Measurements from ENCODE around the gene CCDC27. TPM values are rescaled to one million over a fixed set of nuclear protein-coding genes. Genes with fewer than 3 reads are reported as not detected.
A peak's percentile ranks its signal among the peaks of the same experiment; 100 is the strongest.

CCDC27 gene
- total RNA-seq: not detected
- not detected for polyA plus RNA-seq

DNA sequence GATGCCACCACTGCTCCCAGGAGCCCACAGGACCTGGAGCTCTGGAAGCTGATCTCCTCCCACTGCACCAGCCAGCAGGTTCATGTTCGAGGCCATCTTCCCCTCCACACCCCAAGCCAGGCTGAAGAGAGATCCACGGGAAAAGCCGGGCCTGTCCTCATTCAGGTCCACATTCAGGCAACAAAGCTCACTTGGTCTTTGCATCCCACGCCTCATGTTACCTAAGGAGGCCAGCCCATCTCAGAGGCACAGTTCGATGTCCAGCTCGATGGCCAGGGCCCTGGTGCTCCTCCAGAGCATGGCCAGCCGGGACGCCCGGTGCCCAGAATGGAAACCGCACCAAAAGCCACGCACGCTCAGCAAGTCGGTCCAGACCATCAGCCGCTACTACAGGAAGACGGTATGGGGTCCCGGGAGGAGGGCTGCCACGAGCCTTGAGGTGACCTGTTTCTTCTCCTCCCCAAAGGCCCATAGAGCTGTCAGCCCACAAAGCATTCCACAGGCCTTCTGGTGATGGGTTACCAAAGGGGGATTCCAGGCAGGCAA is at the start of gene CCDC27:
CCDC27 (plus strand) TSS at position 51 of the 546 bp plus-strand sequence; CDS start at position 83, 32 bp downstream.
- H3K4me3 Mint-ChIP-seq: no peak within 1 kb of the TSS
- intact Hi-C loops (cut with micrococcal nuclease): no loop called here
- H3K9me3 ChIP-seq (ENCODE audit: control insufficient read depth in 1 of 2, low read length in 2 of 2): no peaks in the 10 kb centered on the region
- ChIA-PET POLR2A (ENCODE audit: partially characterized antibody) (interaction anchor here (0.8 kb wide), 1 partner anchor 13 kb away, joined by 3 read pairs; no protein-coding TSS in a partner anchor), CTCF (ENCODE audit: partially characterized antibody) (no interaction called here)
- peaks cover 6 to 16% (median 10%) of the 10 kb centered on the region in 4 donors for H3K4me1 Mint-ChIP-seq
- H3K36me3 Mint-ChIP-seq: no peaks in the 10 kb centered on the region
- no peak within 1 kb of the TSS for H3K27ac ChIP-seq (ENCODE audit: low read depth, low read length)
- no peaks in the 10 kb centered on the region for H3K27me3 ChIP-seq (ENCODE audit: insufficient read depth, low read length)
- no peaks in the 10 kb centered on the region for H3K9me3 Mint-ChIP-seq
- H3K27ac Mint-ChIP-seq: no peak within 1 kb of the TSS
- peaks cover 9% of the 10 kb centered on the region for H3K4me1 ChIP-seq (ENCODE audit: insufficient read depth, low read length)
- DNase-seq: no peak
- H3K4me3 ChIP-seq (ENCODE audit: low read length in 2 of 2): no peak within 1 kb of the TSS
- no peaks in the 10 kb centered on the region for H3K36me3 ChIP-seq (ENCODE audit: insufficient read depth, low read length)
- peaks cover 0 to 1% of the 10 kb centered on the region in 2 donors for H3K27me3 Mint-ChIP-seq

DNA sequence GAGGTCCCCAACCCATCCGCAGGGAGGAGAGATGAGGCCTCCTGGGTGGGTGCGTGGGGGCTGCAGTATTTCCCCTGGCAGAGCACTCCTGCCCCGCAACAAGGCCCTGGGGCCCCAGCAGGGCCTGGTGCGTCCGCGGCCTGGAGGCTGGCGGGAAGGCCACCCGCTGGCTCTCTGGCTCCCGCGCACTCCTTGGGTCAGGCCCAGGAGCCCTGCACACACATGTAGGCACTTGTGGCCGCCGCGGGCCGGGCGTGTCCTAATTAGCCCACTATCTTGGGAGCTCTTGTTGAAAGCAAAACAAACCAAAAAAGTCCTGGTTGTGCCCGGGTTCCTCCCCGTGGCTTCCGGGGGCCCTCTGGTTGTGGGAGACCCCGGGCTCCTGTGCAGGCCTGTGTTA is 49.7 kb upstream of the CCDC27 start:
- Mint-ChIP-seq H3K4me3 (no peak overlapping the region), H3K4me1 (peaks cover 3 to 6% (median 5%) of the 10 kb centered on the region in 4 donors), H3K27ac (no peak overlapping the region), H3K27me3 (peaks cover 8 to 11% of the 10 kb centered on the region in 2 donors), H3K36me3 (no peaks in the 10 kb centered on the region), H3K9me3 (no peaks in the 10 kb centered on the region)
- H3K27ac ChIP-seq (ENCODE audit: low read depth, low read length): no peak overlapping the region
- H3K9me3 ChIP-seq (ENCODE audit: control insufficient read depth in 1 of 2, low read length in 2 of 2): no peaks in the 10 kb centered on the region
- H3K4me1 ChIP-seq (ENCODE audit: insufficient read depth, low read length): no peaks in the 10 kb centered on the region
- ChIA-PET CTCF (ENCODE audit: partially characterized antibody) (interaction anchor here (1.2 kb wide), 1 partner anchor 22 kb away, joined by 3 read pairs; no protein-coding TSS in a partner anchor), POLR2A (ENCODE audit: partially characterized antibody) (no interaction called here)
- no peak overlapping the region for H3K4me3 ChIP-seq (ENCODE audit: low read length in 2 of 2)
- no peaks in the 10 kb centered on the region for H3K27me3 ChIP-seq (ENCODE audit: insufficient read depth, low read length)
- intact Hi-C loops (cut with micrococcal nuclease): no loop called here
- H3K36me3 ChIP-seq (ENCODE audit: insufficient read depth, low read length): no peaks in the 10 kb centered on the region
- no peak for DNase-seq

DNA sequence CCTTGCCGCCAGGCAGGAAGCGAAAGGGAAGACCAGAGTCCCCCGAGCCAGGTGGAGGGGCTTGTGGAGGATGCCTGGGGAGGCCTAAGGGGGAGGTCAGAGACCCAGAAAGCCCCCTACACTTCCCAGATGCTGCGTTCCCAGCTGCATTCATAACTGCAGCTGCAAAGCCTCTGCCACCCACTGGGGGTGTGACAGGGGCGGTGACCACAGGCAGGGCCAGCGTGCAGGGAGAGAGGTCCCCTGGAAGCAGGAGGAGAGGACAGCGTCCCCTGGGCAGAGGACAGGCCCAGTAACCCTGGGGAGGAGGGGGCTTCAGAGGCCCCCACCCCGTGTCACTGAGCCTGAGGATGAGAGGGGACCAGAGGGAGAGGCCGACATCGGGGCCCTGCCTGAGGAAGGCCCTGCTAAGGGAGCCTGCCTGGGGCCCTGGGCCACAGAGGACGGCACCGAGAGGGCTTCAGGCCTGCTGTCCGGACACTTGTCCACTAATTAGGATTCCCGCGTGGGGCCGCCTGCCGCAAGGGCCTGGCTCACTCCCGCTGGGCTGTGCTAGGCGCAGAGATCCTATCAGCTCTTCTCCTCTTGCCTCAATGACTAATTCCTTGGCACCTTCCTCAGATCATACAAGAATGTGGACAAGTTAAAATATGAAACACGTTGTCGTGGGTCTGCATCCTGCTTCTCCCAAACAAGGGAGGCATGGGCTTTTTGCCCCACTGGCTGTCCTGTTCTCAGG is 49.1 kb upstream of the CCDC27 start:
- H3K27ac ChIP-seq (ENCODE audit: low read depth, low read length): no peak overlapping the region
- Mint-ChIP-seq H3K9me3 (no peaks in the 10 kb centered on the region), H3K4me1 (peaks cover 3 to 6% (median 5%) of the 10 kb centered on the region in 4 donors), H3K27me3 (peaks cover 8 to 9% of the 10 kb centered on the region in 2 donors), H3K36me3 (no peaks in the 10 kb centered on the region), H3K4me3 (no peak overlapping the region), H3K27ac (peak overlapping the region in 1 of 7 donors; percentile 48)
- H3K4me3 ChIP-seq (ENCODE audit: low read length in 2 of 2): no peak overlapping the region
- CTCF ChIA-PET (ENCODE audit: partially characterized antibody): interaction anchor here (1.2 kb wide), 1 partner anchor 22 kb away, joined by 3 read pairs; no protein-coding TSS in a partner anchor
- H3K27me3 ChIP-seq (ENCODE audit: insufficient read depth, low read length): no peaks in the 10 kb centered on the region
- H3K4me1 ChIP-seq (ENCODE audit: insufficient read depth, low read length): no peaks in the 10 kb centered on the region
- intact Hi-C loops (cut with micrococcal nuclease): no loop called here
- no peaks in the 10 kb centered on the region for H3K36me3 ChIP-seq (ENCODE audit: insufficient read depth, low read length)
- no peaks in the 10 kb centered on the region for H3K9me3 ChIP-seq (ENCODE audit: control insufficient read depth in 1 of 2, low read length in 2 of 2)
- DNase-seq: no peak
- POLR2A ChIA-PET (ENCODE audit: partially characterized antibody): no interaction called here

DNA sequence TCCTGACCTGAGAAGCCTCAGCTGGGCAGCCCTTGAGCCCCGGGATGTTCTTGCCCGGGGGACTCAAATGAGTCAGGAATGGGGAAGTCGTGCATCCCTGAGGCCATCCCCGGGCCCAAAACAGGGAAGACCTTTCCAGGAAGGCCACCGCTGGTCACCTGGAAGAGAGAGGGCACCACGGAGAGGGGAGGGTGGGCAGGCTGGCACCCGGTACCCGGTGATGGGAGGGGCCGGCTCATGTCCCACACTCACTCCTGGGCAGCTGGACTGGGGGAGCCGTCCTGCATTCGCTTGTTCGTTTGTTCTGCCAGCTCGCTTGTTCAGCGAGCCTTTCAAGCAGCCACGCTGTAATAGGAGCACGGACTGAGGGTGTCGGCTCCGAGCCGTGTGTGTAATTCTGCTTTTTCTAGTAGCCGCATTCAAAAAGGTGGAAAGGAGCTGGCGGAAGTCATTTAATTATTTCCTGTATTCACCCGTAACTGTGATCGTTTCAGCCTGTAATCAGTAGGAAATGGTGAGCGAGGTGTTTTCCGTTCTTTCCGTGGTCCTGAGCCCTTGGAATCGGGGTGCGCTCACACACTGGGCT is 48.4 kb upstream of the CCDC27 start:
- intact Hi-C loops (cut with micrococcal nuclease): no loop called here
- DNase-seq: no peak
- Mint-ChIP-seq H3K9me3 (no peaks in the 10 kb centered on the region), H3K36me3 (no peaks in the 10 kb centered on the region), H3K27ac (peak overlapping the region in 2 of 7 donors; percentile 16 to 48), H3K27me3 (peaks cover 10 to 11% of the 10 kb centered on the region in 2 donors), H3K4me3 (peak overlapping the region in 5 of 8 donors; percentile 44 to 61 (median 49)), H3K4me1 (peaks cover 3 to 6% (median 5%) of the 10 kb centered on the region in 4 donors)
- no peaks in the 10 kb centered on the region for H3K4me1 ChIP-seq (ENCODE audit: insufficient read depth, low read length)
- H3K4me3 ChIP-seq (ENCODE audit: low read length in 2 of 2): no peak overlapping the region
- ChIA-PET CTCF (ENCODE audit: partially characterized antibody) (no interaction called here), POLR2A (ENCODE audit: partially characterized antibody) (no interaction called here)
- no peaks in the 10 kb centered on the region for H3K9me3 ChIP-seq (ENCODE audit: control insufficient read depth in 1 of 2, low read length in 2 of 2)
- H3K27me3 ChIP-seq (ENCODE audit: insufficient read depth, low read length): no peaks in the 10 kb centered on the region
- no peak overlapping the region for H3K27ac ChIP-seq (ENCODE audit: low read depth, low read length)
- no peaks in the 10 kb centered on the region for H3K36me3 ChIP-seq (ENCODE audit: insufficient read depth, low read length)

DNA sequence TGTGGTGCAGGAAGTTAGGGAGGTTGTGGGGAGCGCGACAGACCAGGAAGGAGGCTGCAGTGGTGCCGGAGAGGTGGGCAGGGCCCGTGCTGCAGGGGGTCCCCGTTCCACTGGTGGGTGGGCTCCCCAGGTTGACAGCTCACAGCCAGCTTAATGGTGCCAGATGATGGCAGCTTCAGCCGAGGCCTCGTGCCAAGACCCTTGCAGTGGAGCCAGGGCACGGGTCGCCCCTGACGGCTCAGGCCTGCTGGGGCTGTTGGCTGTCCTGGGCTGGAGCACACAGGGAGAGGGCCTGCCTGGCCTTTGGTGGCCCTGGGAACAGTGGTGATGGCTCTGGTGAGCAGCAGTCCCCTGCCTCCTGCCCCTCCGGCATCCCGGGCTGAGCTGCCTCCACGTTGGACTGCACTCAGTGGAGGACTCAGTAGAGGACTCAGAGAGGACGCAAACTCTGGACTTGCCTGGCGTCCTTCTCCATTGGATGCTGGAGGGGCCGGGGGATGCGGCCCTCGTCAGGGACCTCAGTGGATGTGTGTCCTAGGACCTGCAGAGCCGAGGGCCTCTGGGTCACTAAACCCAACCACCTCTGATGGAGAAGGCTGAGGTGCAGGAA is 46.8 kb upstream of the CCDC27 start:
- Histone ChIP-seq H3K4me3 (ENCODE audit: low read length in 2 of 2) (no peak overlapping the region), H3K4me1 (ENCODE audit: insufficient read depth, low read length) (no peaks in the 10 kb centered on the region), H3K36me3 (ENCODE audit: insufficient read depth, low read length) (no peaks in the 10 kb centered on the region), H3K9me3 (ENCODE audit: control insufficient read depth in 1 of 2, low read length in 2 of 2) (no peaks in the 10 kb centered on the region), H3K27me3 (ENCODE audit: insufficient read depth, low read length) (no peaks in the 10 kb centered on the region), H3K27ac (ENCODE audit: low read depth, low read length) (no peak overlapping the region)
- no peak overlapping the region for H3K27ac Mint-ChIP-seq
- no peak for DNase-seq
- H3K4me3 Mint-ChIP-seq: no peak overlapping the region
- ChIA-PET CTCF (ENCODE audit: partially characterized antibody) (no interaction called here), POLR2A (ENCODE audit: partially characterized antibody) (no interaction called here)
- intact Hi-C loops (cut with micrococcal nuclease): no loop called here
- H3K9me3 Mint-ChIP-seq: no peaks in the 10 kb centered on the region
- H3K4me1 Mint-ChIP-seq: peaks cover 3 to 6% (median 5%) of the 10 kb centered on the region in 4 donors
- no peaks in the 10 kb centered on the region for H3K36me3 Mint-ChIP-seq
- H3K27me3 Mint-ChIP-seq: peaks cover 7 to 11% of the 10 kb centered on the region in 2 donors

DNA sequence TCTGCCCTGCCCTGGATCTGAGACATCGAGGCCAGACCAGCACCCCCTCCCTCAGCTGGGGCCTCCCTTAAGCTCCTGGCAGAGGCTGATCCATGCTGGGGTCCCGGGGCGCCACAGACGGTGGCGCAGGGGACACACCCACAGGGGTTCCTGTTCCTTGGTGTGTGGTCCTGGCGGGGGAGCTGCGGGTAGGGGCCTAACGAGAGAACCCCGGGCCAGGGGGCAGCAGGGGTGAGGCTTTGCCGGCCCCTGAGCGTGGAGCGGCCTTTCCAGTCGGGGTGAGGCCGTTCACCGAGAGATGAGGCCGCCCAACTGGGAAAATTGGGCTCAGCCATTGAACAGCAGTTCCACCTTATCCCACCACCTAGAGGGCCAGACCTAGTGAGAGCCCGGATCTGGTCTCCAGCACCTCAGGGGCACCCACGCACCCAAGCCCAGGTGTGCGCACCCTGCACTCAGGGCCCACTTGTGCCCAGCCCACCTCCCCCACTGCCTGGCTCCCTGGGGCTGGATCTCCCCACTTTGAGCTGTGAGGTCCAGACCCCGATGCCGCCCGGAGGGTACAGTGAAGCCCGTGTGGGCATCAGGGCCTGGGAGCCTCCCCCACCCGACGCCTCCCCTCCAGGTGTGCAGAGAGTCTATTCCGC is 45.5 kb upstream of the CCDC27 start:
- H3K27me3 ChIP-seq (ENCODE audit: insufficient read depth, low read length): no peaks in the 10 kb centered on the region
- intact Hi-C loops (cut with micrococcal nuclease): no loop called here
- Mint-ChIP-seq H3K4me1 (peaks cover 3 to 6% (median 5%) of the 10 kb centered on the region in 4 donors), H3K27me3 (peaks cover 7 to 13% of the 10 kb centered on the region in 2 donors), H3K9me3 (no peaks in the 10 kb centered on the region), H3K27ac (no peak overlapping the region), H3K4me3 (no peak overlapping the region), H3K36me3 (no peaks in the 10 kb centered on the region)
- no peak overlapping the region for H3K27ac ChIP-seq (ENCODE audit: low read depth, low read length)
- no peak overlapping the region for H3K4me3 ChIP-seq (ENCODE audit: low read length in 2 of 2)
- no peaks in the 10 kb centered on the region for H3K9me3 ChIP-seq (ENCODE audit: control insufficient read depth in 1 of 2, low read length in 2 of 2)
- no peaks in the 10 kb centered on the region for H3K4me1 ChIP-seq (ENCODE audit: insufficient read depth, low read length)
- POLR2A ChIA-PET (ENCODE audit: partially characterized antibody): no interaction called here
- no peak for DNase-seq
- H3K36me3 ChIP-seq (ENCODE audit: insufficient read depth, low read length): no peaks in the 10 kb centered on the region
- CTCF ChIA-PET (ENCODE audit: partially characterized antibody): no interaction called here

Data from CD4-positive, alpha-beta memory T cell (primary cell).